Kidney capillary endothelial cell (primary cell): Measurements from ENCODE around the gene TBCC.
"Not testable (repeated sequence)": the region's sequence is repeated elsewhere in the genome, so short reads cannot be mapped to it uniquely, and the experiment has no call there.

Source experiments
- DNase-seq: peaks from one replicate; pipeline ENCODE4 v3.0.0-alpha.2; 2018; ENCODE audit warnings: low spot score

The TBCC gene

DNA sequence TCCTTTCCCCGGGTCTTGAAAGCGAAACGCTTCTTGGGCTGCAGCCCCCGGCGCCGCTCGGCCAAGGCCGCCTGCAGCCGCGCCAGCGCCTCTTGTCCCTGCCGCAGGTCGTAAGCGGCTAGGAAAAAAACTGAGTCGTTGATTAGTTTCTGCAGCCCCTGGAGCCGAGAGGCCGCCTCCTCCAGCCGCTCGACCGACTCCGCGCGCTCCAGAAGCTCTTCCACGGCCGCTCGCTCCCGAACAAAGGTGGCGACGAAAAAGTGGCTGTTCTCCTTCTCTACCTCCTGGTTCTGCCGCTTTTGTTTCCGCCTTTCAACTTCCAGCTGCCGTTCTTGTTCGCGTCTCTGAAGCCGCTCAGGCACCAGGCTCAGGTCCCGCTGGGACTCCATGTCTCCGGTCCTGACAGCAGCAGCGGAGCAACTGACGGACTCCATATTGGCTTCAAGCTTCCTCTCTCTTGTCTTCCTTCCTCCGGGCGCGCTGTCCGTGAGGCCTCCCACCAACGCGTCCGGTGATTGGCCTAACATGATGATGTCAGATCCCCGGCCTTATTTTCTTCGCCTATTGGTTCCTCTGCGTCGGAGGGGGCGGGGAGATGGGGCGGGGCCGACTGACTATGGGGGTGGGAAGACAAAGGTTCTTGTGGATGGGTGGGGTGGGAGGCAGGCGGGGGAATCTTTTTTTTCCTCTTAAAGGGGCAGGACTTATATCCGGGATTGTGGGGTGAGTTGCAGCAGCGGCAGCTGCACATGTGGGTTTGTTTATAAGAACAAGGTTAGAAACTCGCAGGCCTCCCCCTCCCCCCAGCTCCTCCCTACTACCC is at the start of gene TBCC:
Gene TBCC, minus strand, starts transcription at position 464 of the 823 bp plus-strand sequence. Its CDS starts 30 bp downstream, at position 434.
- peak; percentile 97 for DNase-seq

DNA sequence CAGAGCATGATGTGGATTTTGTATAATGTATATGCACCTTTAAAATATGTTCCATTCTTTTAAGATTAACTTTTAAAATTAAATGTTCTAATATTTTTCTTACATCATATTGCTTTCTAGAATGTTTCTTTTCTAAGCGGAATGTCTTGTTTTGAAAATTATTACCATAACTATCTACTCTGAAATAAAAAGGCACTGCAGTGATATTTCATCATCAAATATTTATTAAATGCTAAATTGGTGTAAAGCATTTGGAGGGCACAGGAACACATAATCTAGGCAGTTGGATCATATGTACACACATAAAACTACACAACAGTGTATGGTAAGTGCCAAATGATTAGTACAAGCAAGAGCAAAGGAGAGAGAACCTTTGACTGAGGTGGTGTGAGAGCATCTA is 49.7 kb upstream of the TBCC start:
- DNase-seq: no peak

DNA sequence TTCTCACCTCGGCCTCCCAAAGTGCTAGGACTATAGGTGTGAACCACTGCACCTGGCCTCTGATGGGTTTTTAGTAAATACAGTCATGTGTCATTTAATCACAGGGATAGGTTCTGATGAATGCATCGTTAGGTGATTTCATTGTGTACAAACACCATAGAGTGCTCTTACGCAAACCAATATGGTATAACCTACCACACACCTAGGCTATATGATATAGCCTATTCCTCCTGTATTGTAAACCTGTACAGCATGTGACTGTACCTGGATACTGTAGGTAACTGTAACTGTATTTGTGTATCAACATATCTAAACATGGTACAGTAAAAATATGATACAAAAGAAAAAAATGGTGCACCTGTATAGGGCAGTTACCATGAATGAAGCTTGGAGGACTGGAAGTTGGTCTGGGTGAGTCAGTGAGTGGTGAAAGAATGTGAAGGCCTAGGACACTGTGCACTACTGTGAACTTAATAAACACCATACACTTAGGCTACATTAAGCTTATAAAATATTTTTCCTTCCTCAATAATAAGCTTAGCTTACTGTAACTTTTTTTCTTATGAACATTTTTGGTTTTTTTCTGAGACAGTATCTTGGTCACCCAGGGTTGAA is 45.9 kb upstream of the TBCC start:
- no peak for DNase-seq

- no peak for DNase-seq
Measured at GRCh38 chr6:42790549-42791181, 44.8 kb upstream of the TBCC start.

- no peak for DNase-seq
Measured at GRCh38 chr6:42788671-42789070, 42.8 kb upstream of the TBCC start.

- DNase-seq: no peak
Measured at GRCh38 chr6:42787063-42787472, 41.2 kb upstream of the TBCC start.

GRCh38 chr6:42786525-42786985 is 40.7 kb upstream of the TBCC start:
- no peak for DNase-seq

- DNase-seq: no peak
Measured at GRCh38 chr6:42784717-42785498, 39.0 kb upstream of the TBCC start.

GRCh38 chr6:42783876-42784642 is 38.2 kb upstream of the TBCC start:
- DNase-seq: peak; percentile 26

DNA sequence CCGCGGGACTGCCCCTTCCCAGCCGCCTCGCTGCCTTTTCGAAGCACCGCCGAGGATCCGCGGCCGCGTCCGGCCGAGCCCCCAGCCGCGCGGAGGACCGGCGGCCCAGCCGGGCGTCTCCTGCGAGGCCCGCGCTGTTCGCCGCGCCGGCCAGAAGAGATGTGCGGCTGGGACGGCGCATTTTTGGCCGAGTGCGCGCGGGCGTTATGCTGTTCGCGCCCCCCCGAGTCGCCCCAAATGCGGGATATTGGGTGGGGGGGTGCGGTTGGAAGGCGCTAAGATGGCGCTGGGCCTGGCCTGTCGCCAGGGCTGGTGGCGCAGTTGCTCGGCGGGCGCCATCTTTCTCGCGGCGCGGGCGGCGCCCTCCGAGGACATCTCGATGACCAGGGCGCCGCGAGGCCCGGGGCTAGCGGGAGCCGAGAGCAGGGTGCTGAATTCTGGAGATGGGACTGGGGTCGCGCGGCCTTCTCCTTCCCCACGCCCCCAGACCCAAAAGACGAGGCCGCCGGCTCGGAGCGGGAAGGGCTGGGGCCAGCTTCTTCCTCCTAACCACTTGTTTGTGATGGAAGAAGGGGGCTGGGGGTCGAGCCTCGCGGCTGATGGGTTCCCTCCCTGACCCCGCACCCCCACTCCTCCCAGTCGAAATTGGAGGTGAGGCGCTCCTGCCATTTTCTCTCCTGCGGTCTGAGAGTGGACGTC is 37.4 kb upstream of the TBCC start:
- peak; percentile 58 for DNase-seq

- peak; percentile 83 for DNase-seq
Measured at GRCh38 chr6:42782689-42783176, 36.8 kb upstream of the TBCC start.

DNA sequence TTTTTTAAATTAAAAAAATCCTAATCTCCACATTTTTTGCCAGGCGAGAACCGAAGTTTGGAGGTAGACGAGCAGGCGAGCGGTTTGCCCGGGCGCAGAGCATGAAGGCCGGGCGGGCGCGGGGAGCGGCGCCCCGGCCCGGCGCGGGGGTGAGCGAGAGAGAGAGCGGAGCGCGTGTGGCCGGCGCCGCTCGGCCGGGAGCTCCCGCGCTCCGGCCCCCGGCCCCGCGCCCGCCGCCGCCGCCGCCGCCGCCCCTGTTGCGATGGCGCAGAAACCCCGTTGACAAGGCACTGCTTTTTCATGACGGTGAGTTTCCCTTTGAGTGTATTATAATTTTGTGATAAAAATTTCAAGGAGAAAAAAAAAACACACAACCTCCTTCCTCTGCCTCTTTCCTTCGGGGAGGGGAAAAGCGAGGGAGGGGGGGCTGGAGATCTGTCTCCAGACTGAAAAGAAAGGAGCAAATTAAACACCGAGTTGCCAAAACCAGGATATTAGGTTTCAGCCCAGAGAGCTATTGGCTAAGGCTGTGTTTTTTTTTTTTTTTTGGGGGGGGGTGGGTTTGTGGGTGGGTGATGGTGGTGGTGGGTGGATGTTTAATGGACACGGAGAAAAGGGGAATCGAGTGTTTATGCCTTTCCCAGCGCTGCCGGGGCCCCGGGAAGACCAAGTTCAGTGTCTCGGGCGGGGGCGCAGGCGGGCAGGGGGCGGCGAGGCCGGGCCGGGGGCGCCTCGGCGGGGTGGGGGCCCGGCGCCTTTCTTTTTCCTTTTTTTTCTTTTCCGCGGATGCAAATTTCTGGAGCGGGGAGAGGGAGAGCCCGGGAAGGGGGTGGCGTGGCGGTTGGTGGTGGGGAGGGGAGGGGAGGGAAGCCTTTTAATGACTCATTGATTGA is 36.1 kb upstream of the TBCC start, which contains the start of gene BICRAL:
Gene BICRAL, plus strand, starts transcription at position 257 of the 893 bp plus-strand sequence. CDS start 39,971 bp downstream, outside the sequence.
- peak; percentile 64 for DNase-seq

- no peak for DNase-seq
Measured at GRCh38 chr6:42781546-42781795, 35.6 kb upstream of the TBCC start.

- DNase-seq: no peak
Measured at GRCh38 chr6:42779521-42779920, 33.6 kb upstream of the TBCC start.

DNA sequence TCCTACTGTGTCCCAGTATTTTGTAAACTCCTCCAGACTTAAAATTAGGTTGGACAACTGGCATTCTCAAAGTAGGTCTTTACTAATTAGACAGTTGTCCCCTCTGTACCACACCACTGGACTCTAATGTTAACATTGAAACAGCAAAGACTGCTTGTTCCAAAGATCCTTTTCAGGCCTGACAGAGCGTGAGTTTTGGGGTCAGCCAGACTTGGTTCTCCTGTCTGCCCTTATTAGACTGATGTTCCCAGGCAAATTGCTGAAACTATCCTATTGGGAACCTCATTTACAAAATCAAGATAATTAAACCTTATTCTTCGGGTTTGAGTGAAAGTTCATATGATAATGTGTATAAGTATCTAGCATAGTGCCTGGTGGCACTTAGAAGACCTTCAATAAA is 32.2 kb upstream of the TBCC start:
- no peak for DNase-seq

DNA sequence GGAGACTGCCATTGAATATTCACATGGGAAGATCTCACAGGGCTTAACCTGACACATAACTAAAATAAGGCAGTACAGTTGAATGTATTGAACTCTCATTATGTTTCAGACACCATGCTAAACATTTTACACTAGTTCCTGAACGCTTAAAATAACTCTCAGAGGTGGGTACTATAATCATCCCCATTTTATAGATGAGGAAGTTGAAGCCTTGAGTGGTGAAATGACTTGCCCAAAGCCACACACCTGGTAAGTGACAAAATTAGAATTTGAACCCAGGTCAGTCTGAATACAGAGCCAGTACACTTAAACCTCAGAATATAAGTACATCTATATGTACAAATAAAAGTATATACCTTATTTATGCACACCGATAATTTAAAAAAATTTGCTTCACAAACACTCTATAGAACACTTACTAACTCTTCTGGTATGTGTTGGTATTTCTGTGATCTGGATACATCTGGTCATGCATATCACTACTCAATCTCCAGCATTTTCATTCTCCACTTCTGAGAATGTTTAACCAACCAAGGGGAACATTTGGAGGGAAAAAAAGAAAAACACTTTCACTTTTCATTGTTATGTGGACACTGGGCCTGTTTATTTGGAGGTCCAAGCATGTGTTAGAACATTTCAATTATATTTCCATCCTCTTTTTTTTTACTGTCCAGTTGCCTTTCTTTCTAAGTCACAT is 31.4 kb upstream of the TBCC start:
- no peak for DNase-seq

DNA sequence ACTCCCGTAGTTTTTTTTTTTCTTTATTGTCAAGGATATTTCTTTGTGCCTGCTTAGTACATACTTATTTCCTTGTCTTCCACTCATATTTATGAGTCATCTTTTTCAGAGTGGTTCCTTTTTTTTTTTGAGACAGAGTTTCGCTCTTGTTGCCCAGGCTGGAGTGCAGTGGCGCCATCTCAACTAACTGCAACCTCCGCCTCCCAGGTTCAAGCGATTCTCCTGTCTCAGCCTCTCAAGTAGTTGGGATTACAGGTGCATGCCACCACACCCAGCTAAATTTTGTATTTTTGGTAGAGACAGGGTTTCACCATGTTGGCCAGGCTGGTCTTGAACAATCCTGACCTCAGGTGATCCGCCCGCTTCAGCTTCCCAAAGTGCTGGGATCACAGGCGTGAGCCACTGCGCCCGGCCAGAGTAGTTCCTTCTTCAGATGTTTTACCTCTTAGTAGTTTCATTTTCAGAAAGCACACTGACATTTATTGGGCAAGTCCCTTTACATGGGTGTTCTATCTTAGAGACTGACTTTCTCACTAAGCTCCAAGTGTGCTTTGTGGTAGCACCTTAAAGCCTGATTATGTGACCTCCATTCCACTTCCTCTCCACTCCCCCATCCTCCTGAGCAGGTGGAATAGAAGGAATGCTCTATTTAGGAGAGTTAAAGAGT is 29.1 kb upstream of the TBCC start:
- DNase-seq: not testable (repeated sequence)

GRCh38 chr6:42774201-42774600 is 28.3 kb upstream of the TBCC start:
- DNase-seq: no peak

DNA sequence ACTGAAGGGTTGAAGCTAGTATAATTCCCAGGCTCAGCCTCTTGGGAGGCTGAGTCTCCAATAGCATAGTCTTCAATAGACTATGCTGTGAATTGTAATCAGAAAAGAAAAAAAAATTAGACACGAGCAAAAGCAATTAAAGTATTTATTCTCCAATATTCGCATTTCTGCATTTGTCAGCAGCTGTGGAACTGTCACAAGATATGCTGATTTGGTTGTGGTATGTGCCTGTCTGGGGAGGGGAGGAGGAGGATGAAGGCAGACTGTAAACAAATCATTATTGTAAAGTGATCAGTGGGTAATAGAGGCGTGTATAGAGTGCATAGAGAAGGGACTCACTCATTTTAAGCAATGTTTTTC is 25.8 kb upstream of the TBCC start:
- DNase-seq: no peak
